HG03439 (cell line): ENCODE data around the gene DUOX2.
"Not testable (repeated sequence)": the region's sequence is repeated elsewhere in the genome, so short reads cannot be mapped to it uniquely, and the experiment has no call there.

ENCODE experiments used
- ATAC-seq: cut with Tn5 transposase; IDR thresholded peaks from one replicate; pipeline ENCODE4 v1.9.1; 2021; ENCODE audit warnings: mild to moderate bottlenecking, moderate library complexity; ENCODE audit not compliant: unreplicated experiment

Gene DUOX2

DNA sequence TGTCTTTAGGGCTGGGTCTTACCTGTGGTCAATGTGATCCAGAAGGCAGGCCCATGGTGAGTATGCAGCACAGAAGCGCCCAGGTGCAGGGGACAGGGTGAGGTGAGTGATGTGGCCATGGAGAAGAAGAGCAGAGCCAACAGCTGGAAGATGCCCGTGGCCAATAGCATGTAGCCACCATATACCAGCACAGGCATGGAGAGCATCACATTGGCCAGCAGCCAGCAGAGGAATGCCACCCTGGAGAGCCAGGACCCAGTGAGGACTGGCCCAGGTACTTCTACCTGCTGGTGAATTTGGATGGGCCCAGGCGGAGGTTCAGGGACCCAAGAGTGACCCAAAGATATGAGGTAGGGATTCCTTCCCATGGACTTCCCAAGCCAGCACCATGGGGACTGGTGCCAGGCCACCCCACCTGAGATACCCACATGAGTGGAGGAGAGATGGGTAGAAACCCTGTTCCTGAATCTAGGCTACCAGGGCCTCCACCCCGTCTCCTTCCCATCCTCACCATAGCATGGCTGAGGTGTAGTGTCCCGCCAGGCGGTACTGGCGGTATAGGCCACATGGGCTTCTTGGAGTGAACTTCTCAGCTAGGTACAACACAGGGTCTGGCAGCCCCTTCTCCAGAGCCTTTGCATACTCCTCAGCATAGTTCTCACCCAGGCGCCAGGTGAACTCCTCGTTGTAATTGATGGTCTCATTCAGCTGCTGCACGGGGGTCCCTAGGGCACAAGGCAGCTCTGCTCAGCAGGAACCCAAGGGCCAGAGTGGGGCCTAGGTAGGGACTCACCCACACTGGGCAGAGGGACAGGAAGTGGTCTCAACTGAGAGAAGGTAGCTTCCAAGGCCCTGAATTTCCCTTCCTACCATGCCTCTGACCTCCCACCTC lies 6.4 kb upstream of the DUOX2 start:
- no peak for ATAC-seq

- no peak for ATAC-seq
Measured at GRCh38 chr15:45118996-45119395, 5.0 kb upstream of the DUOX2 start.

GRCh38 chr15:45118131-45118588 lies 4.2 kb upstream of the DUOX2 start:
- ATAC-seq = peak; percentile 80

DNA sequence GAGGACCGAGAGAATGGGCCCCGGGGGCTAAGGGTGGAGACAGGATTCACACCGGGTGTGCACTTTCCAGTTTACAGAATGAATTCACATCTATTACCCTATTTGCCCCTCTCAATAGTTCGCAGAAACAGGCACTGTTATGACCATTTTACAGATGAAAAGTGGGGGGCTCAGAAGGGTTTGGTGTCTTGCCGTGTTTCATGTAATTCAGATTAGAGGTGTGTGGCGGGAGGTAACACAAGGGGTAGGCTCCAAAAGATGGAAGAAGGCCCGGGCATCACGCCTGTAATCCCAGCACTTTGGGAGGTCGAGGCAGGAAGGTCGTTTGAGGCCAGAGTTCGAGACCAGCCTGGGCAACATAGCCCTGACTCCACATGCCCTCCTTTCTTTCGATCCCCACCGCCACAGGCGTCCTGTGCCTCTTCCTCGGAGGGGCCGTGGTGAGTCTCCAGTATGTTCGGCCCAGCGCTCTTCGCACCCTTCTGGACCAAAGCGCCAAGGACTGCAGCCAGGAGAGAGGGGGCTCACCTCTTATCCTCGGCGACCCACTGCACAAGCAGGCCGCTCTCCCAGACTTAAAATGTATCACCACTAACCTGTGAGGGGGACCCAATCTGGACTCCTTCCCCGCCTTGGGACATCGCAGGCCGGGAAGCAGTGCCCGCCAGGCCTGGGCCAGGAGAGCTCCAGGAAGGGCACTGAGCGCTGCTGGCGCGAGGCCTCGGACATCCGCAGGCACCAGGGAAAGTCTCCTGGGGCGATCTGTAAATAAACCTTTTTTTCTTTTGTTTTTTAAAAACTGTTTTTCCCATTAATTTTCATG lies 3.5 kb upstream of the DUOX2 start:
- no peak for ATAC-seq

- no peak for ATAC-seq
Measured at GRCh38 chr15:45116482-45117307, 2.7 kb upstream of the DUOX2 start.

GRCh38 chr15:45116006-45116481 lies 2.1 kb upstream of the DUOX2 start:
- ATAC-seq = no peak

DNA sequence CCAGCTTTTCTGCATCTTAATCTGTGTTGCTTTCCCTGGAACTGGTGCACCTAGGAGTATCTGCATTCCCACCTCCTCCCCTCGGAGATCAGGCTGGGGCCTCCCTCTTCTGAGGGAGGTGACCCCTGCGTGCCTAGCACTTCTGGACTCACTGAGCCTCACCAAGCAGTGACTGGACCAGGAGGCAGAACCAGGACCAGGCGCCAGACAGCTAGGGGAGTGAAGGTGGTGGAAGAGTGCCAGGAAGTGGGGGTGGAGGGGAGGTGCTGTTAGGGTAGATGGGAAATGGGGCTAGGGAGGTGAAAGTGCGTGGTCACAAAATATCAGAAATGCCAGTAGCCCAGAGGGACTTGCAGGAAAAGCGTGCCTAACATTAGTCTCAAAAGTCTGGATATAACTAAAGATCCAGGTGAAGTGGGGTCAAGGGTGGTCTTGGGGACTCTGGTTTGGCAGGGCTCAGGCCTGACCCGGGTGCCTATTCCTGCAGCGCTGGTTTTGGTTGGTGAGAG lies 1.4 kb upstream of the DUOX2 start:
- no peak for ATAC-seq

GRCh38 chr15:45114751-45115085 lies 746 bp upstream of the DUOX2 start:
- no peak for ATAC-seq

DNA sequence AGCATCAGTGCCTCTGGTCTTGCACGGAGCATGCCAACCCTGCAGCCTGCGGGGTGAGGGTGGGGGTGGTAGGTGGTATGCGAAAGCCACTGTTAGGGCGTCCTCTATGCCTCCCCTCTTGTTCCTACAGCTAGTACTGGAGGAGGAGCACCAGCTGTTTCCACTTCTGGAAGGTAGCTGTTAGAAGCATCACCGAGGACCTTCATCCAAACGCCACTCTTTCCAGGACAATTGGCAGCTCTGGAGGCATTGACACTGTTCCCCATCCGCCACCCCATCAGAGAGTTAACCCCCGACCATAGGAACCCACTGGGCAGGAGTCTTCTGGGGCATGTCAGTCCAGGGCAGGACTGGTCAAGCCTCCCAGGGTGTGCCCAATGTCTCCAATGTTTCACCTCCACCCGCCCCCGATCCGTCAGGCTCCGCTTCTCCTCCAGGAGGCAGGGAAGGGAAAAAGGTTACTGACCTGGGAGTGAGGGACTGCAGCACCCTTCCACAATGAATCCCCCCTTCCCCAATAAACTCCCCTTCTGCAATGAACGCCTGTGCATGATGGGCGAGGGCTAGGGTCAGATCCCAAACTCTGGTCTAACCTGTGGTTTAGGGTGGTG lies 487 bp downstream of the DUOX2 start:
- ATAC-seq = no peak

GRCh38 chr15:45112591-45113379 lies 1.2 kb downstream of the DUOX2 start:
- ATAC-seq = no peak

DNA sequence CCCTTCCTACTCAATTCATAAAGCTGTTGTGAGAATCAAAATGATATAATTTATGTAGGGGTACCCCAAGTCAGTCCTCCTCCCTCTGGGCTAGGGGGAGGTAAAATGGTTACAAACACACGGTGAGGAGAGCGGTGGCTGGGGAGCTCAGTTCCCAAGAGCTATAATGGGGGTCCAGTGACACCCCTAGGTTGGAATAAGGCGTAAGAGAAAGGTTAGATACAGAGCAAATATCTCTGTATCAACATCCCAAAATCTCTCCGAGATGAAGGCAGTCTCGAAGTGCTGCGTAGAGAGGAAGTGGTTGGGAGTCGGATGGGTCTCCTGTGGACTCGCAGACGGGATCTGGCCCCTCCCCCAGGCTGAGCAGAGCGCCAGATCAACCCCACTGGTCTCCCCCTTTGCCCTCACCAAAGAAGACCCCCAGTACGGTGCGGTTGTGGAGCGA lies 1.8 kb downstream of the DUOX2 start:
- ATAC-seq = no peak

- ATAC-seq = no peak
Measured at GRCh38 chr15:45111390-45112142, 2.4 kb downstream of the DUOX2 start.

DNA sequence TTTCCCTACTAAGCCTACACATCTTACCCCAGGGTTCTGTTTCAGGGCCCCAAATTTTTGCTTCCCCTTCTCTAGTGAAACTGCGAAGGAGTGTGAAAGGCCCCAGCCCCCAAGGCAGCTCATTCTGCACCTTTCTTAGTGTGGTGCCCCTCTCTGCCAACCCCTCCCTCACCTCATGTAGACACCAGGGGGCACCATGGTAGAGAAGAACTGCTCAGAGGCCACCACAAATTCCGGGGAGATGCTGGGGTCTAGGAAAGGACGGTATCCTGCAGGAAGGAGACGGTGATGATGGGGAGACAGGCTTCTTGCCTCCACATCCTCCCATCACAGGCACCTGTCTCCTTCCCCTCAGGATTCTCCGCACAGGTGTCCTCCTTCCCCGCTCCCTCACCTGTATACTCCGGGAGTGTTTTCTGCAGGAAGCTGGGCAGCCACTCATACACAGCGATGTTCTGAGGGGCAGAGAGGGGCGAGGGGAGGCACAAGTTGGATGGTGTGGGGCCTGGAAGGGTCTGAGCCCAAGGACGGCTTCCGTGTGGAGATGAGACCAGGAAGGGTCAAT lies 3.6 kb downstream of the DUOX2 start:
- ATAC-seq = no peak

DNA sequence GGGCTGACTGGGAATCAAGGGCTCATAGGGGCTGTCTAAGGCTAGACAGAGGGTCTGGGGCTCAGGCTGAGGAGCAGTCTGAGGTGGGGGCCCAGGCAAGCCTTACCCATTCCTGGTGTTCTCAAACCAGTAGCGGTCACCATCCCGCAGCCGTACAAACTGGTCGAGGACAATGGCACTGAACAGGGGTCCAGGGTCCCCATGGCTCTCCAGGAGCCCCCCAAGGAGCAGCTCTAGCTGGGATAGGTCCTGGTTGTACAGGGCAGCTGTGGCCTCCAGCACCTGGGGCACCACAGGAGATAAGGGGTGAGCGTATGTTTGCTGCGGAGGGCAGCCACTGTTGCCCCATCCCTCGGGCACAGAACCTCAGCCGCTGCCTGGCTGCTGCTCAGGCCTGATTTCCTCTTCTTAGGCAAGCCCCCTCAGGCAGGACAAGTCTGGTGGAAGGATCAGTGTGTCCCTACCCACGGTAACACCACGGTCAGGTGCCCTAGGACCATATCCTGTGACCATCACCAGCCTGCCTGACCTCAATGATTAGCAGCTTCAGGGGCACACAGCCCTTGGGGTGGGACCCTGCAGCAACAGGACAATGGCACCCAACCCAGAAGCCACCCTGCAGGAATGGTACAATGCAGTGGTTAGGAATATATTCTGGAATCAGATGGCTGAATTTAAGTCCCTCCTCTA lies 5.9 kb downstream of the DUOX2 start:
- ATAC-seq = no peak

DNA sequence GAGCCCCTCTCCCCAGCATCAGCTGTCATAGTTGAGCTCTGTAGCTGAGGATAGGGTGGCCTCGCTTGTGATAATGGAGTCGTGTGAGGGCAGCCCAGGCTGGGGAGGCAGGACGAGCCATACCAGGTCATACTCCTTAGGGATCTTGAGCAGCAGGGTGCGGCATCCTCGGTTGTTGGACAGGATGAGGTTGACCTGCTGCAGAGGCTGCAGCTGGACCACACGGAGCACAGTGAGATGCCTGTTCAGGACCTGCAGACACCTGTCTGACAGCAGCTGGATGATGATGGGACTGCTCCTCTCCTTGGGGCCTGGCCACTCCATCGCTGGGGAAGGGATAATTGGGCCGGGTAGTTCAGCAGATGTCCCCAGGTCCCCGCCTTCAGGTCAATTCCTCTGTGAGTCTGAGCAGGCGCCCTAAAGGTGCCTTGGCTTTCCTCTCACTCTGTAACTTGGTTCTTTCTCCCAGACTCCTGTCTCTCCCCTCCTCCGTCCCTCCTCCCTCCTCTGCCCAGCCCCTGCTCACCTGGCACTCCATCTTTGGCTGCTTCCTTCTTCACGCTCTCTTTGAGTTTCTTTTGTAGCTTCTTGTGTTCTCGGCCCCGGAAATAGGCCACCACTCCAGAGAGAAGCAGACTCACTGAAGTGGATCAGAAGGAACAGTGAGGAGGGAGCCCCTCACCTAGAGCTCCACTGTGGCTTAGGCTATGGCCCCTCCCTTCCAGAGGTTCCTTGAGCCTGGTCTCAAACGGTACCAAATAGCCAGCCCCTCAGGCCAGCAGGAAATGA lies 7.8 kb downstream of the DUOX2 start:
- no peak for ATAC-seq

GRCh38 chr15:45105586-45105985 lies 8.4 kb downstream of the DUOX2 start:
- ATAC-seq = no peak

DNA sequence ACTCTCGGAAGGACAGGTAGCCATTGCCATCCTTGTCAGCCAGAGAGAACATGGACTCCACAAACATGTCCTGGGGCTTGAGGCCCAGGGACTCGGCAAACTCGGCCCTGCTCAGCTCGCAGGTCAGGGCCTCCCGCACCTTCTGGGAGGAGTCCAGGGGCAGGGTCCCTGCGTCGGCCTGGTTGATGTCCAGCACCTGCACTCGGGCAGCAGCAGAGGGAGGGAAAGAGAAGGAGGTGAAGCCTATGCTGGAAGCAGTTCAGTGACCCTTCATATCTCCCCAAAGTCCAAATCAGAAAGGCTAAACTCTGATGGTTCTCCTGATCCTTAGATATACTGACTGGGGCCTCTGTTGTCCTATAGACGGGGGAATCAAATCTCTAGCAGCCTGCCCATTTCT lies 9.8 kb downstream of the DUOX2 start:
- not testable (repeated sequence) for ATAC-seq
